GM12875 (cell line): ENCODE data around the gene TMEM125.

Experiments
- H3K4me3 ChIP-seq: one replicate; pipeline ENCODE4 v1.5.1; 2011; ENCODE audit warnings: low read depth, low read length, control low read depth
- TF ChIP-seq, protein P1 (sequence below): IDR thresholded peaks from 2 replicates; pipeline ENCODE4 v1.5.1; 2011; ENCODE audit warnings: low read depth, mild to moderate bottlenecking, control low read depth, inconsistent platforms, low read length, moderate library complexity, borderline replicate concordance; ENCODE audit not compliant: insufficient read depth

Gene TMEM125

GRCh38 chr1:43293896-43294760 is 24.3 kb downstream of the TMEM125 start:
- H3K4me3 ChIP-seq, result no peak overlapping the region
- TF ChIP-seq, protein P1, sequence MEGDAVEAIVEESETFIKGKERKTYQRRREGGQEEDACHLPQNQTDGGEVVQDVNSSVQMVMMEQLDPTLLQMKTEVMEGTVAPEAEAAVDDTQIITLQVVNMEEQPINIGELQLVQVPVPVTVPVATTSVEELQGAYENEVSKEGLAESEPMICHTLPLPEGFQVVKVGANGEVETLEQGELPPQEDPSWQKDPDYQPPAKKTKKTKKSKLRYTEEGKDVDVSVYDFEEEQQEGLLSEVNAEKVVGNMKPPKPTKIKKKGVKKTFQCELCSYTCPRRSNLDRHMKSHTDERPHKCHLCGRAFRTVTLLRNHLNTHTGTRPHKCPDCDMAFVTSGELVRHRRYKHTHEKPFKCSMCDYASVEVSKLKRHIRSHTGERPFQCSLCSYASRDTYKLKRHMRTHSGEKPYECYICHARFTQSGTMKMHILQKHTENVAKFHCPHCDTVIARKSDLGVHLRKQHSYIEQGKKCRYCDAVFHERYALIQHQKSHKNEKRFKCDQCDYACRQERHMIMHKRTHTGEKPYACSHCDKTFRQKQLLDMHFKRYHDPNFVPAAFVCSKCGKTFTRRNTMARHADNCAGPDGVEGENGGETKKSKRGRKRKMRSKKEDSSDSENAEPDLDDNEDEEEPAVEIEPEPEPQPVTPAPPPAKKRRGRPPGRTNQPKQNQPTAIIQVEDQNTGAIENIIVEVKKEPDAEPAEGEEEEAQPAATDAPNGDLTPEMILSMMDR, result no peak

DNA sequence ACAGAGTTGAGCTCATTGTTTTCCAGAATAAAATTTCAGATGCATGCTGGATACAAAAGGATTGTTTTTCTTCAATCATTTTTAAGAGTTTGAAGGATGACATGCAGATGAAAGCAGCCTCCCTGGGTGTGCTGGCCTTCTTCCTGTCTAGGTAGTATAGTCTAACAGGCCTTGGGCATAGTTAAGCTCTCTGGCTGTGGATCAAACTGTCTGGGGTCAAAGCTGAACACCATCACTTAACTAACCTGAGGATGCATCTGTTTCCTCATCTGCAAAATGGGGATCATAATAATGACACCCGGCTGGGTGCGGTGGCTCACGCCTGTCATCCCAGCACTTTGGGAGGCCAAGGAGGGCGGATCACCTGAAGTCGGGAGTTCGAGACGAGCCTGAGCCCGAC is 25.0 kb downstream of the TMEM125 start:
- H3K4me3 ChIP-seq, result no peak overlapping the region
- TF ChIP-seq, protein P1, result no peak

DNA sequence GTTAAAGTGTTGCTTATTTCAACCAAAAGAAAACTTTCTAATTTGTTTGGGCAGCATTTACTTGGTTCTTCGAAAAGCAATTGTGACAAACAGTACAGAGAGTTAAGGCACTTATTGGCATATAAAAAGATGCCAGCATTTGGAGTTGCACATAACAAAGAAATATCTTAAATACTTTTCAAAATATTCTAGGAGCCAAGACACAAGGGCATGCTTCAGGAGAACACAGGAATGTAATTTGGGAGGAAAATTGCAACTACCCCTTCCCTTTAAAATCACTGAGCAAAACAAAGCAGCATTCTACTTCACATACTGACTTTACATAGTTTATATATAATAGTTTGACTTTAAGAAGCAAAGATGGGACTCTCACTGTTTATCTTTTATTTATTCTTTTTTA is 26.4 kb downstream of the TMEM125 start:
- H3K4me3 ChIP-seq, result no peak overlapping the region
- TF ChIP-seq, protein P1, result no peak

DNA sequence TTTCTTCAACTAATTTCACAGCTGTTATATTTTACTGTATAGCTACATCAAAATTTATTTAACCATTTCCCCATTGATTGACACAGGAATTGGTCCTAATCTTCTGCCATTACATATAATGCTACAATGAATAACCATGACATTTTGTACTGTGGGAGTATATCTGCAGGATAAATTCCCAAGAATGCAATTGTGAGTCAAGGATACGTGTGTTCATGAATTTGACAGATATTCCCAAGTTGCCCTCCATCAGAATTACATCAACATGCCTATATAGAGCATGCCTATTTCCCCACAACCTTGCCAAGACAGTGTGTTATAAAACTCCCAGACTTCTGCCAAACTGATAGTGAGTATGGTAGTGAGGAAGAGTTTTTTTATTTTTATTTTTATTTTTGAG is 28.3 kb downstream of the TMEM125 start:
- TF ChIP-seq, protein P1, result no peak
- H3K4me3 ChIP-seq, result no peak overlapping the region

DNA sequence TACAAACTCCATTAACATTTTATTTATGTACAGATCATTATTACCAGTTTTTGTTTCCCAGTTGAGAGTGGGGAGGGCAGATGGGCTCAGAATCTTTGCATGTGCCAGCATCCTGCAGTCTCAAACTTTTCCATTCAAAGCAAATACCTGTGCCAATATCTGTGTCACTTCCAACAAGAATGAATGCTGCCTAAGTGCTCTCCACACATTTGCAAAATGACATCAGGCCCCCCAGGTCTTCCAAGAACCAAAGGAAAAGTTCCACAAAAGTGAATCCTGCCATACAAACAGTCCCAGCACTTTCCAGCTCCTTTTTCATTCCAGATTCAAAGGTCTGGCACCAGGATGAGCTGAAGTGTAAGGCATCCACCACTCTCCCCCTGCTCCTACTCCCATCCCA is 29.3 kb downstream of the TMEM125 start:
- H3K4me3 ChIP-seq, result no peak overlapping the region
- TF ChIP-seq, protein P1, result no peak

GRCh38 chr1:43300378-43301094 is 30.8 kb downstream of the TMEM125 start, which contains the start of gene TIE1:
Gene TIE1, plus strand, starts transcription at chr1:43300982. Its CDS starts 90 bp downstream, at chr1:43301072.
- TF ChIP-seq, protein P1, result no peak
- H3K4me3 ChIP-seq, result no peak within 1 kb of the TSS

DNA sequence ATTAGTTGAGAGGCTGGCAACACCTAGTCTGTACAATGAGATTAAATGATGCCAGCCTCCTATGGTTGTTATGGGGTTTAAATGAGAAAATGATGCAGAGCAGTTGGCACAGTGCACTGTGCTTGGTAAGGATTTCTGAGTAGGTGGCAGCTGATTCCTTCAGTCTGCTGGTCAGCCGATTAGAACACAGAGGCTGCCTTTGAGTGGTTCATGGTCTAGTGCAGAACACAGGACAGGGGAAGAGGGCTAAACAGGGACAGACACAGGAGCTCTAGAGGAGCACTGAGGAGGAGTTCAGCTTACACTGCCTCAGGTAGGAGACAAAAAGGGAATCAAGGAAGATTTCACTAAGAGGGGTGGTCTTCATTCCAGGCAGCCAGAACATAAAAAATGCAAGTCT is 32.4 kb downstream of the TMEM125 start:
- TF ChIP-seq, protein P1, result no peak
- H3K4me3 ChIP-seq, result no peak overlapping the region
